ENCODE measurements around the gene BCAN.

DNA sequence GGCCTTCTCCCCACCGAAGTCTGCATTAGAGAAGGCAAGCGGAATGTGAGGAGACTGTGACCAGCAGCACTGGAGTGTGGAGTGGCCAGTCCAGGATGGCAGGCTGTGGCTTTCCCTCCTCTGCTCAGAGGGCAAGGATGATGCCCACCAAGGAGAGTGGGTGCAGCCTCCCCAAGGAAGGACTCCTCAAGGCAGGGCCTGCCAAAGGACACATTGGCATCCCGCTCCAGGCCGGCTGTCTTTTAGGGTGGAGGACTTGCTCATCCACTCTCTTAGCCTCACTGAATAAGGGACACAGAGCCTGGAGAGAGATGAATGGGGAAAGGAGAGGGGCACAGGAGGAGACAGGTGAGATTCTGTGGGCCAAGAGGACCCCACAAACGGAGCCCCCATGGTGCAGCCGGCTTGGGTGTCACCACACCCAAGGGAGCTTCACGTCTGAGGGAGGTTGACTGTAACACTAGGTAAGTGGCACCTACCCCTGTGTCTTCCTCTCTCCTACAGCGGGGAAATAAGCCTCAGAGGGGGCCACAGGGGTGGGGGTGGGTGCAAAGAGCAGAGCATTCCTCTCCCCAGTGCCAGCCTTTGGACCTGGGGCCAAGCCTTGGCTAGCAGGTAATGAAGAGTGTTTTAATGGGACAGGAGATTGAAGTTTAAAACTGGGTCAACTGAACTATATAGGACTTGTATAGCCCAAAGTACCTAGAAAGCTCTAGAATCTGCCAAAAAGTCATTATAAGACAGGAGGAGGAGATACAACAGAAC is 39.5 kb downstream of the BCAN start:
- TF ChIP-seq NFE2L2 (conservative IDR thresholded peaks at IDR 0.05; ENCODE audit: low read length) (no peak), HOXA7 (CRISPR knock-in tag; IDR thresholded peaks at IDR 0.05) (no peak), MAFK (IDR thresholded peaks at IDR 0.05; ENCODE audit: partially characterized antibody) (no peak), MAZ (IDR thresholded peaks at IDR 0.05; ENCODE audit: borderline replicate concordance, low read depth, low read length) (no peak), POLR2A (IDR thresholded peaks at IDR 0.05; ENCODE audit: low read length) (no peak), CHD2 (IDR thresholded peaks at IDR 0.05; ENCODE audit: low read length, partially characterized antibody) (no peak), RAD21 (conservative IDR thresholded peaks at IDR 0.05 in 1 of 2, IDR thresholded peaks at IDR 0.05 in 1 of 2) (no peak), CBX8 (IDR thresholded peaks at IDR 0.05) (no peak)
- TF ChIP-seq, protein P1, sequence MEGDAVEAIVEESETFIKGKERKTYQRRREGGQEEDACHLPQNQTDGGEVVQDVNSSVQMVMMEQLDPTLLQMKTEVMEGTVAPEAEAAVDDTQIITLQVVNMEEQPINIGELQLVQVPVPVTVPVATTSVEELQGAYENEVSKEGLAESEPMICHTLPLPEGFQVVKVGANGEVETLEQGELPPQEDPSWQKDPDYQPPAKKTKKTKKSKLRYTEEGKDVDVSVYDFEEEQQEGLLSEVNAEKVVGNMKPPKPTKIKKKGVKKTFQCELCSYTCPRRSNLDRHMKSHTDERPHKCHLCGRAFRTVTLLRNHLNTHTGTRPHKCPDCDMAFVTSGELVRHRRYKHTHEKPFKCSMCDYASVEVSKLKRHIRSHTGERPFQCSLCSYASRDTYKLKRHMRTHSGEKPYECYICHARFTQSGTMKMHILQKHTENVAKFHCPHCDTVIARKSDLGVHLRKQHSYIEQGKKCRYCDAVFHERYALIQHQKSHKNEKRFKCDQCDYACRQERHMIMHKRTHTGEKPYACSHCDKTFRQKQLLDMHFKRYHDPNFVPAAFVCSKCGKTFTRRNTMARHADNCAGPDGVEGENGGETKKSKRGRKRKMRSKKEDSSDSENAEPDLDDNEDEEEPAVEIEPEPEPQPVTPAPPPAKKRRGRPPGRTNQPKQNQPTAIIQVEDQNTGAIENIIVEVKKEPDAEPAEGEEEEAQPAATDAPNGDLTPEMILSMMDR (IDR thresholded peaks at IDR 0.05): no peak

Data from A549 (cell line).